Measurements from ENCODE around the gene TDO2.
"Not testable (repeated sequence)": the region's sequence is repeated elsewhere in the genome, so short reads cannot be mapped to it uniquely, and the experiment has no call there.

The TDO2 gene

GRCh38 chr4:155903453-155903852 is at the start of gene TDO2:
TDO2 (plus strand) TSS chr4:155903696; CDS start chr4:155903759, 63 bp downstream.
- no peak for DNase-seq (ENCODE audit: low read depth in 2 of 2, low spot score in 1 of 2)

GRCh38 chr4:155854582-155855226 is 48.8 kb upstream of the TDO2 start:
- no peak for DNase-seq (ENCODE audit: low read depth in 2 of 2, low spot score in 1 of 2)

- no peak for DNase-seq (ENCODE audit: low read depth in 2 of 2, low spot score in 1 of 2)
Measured at GRCh38 chr4:155855897-155856296, 47.6 kb upstream of the TDO2 start.

GRCh38 chr4:155866177-155866576 is 37.3 kb upstream of the TDO2 start, which contains the start of gene ASIC5:
ASIC5 (minus strand) TSS chr4:155866277; CDS start chr4:155866226, 51 bp downstream.
- no peak for DNase-seq (ENCODE audit: low read depth in 2 of 2, low spot score in 1 of 2)

GRCh38 chr4:155875878-155876277 is 27.6 kb upstream of the TDO2 start:
- no peak for DNase-seq (ENCODE audit: low read depth in 2 of 2, low spot score in 1 of 2)

- DNase-seq (ENCODE audit: low read depth in 2 of 2, low spot score in 1 of 2) = no peak
Measured at GRCh38 chr4:155877971-155878370, 25.5 kb upstream of the TDO2 start.

GRCh38 chr4:155878611-155879010 is 24.9 kb upstream of the TDO2 start:
- DNase-seq (ENCODE audit: low read depth in 2 of 2, low spot score in 1 of 2) = no peak

- DNase-seq (ENCODE audit: low read depth in 2 of 2, low spot score in 1 of 2) = no peak
Measured at GRCh38 chr4:155879767-155880166, 23.7 kb upstream of the TDO2 start.

- no peak for DNase-seq (ENCODE audit: low read depth in 2 of 2, low spot score in 1 of 2)
Measured at GRCh38 chr4:155881555-155881954, 21.9 kb upstream of the TDO2 start.

GRCh38 chr4:155883895-155884294 is 19.6 kb upstream of the TDO2 start:
- no peak for DNase-seq (ENCODE audit: low read depth in 2 of 2, low spot score in 1 of 2)

- DNase-seq (ENCODE audit: low read depth in 2 of 2, low spot score in 1 of 2) = no peak
Measured at GRCh38 chr4:155885666-155886065, 17.8 kb upstream of the TDO2 start.

GRCh38 chr4:155887045-155887444 is 16.5 kb upstream of the TDO2 start:
- no peak for DNase-seq (ENCODE audit: low read depth in 2 of 2, low spot score in 1 of 2)

GRCh38 chr4:155887847-155888570 is 15.5 kb upstream of the TDO2 start:
- DNase-seq (ENCODE audit: low read depth in 2 of 2, low spot score in 1 of 2) = no peak

- no peak for DNase-seq (ENCODE audit: low read depth in 2 of 2, low spot score in 1 of 2)
Measured at GRCh38 chr4:155889031-155889793, 14.3 kb upstream of the TDO2 start.

- no peak for DNase-seq (ENCODE audit: low read depth in 2 of 2, low spot score in 1 of 2)
Measured at GRCh38 chr4:155889946-155890345, 13.6 kb upstream of the TDO2 start.

GRCh38 chr4:155891058-155891457 is 12.4 kb upstream of the TDO2 start:
- DNase-seq (ENCODE audit: low read depth in 2 of 2, low spot score in 1 of 2) = no peak

- DNase-seq (ENCODE audit: low read depth in 2 of 2, low spot score in 1 of 2) = not testable (repeated sequence)
Measured at GRCh38 chr4:155898371-155898770, 5.1 kb upstream of the TDO2 start.

GRCh38 chr4:155899891-155900290 is 3.6 kb upstream of the TDO2 start:
- DNase-seq (ENCODE audit: low read depth in 2 of 2, low spot score in 1 of 2) = no peak

GRCh38 chr4:155900381-155900780 is 3.1 kb upstream of the TDO2 start:
- DNase-seq (ENCODE audit: low read depth in 2 of 2, low spot score in 1 of 2) = no peak

- no peak for DNase-seq (ENCODE audit: low read depth in 2 of 2, low spot score in 1 of 2)
Measured at GRCh38 chr4:155901013-155901412, 2.5 kb upstream of the TDO2 start.

GRCh38 chr4:155904331-155904730 is 835 bp downstream of the TDO2 start:
- no peak for DNase-seq (ENCODE audit: low read depth in 2 of 2, low spot score in 1 of 2)
